K562 (cell line): Measurements from ENCODE around the gene PAIP2. TPM values are rescaled to one million over a fixed set of nuclear protein-coding genes. Genes with fewer than 3 reads are reported as not detected.
"Not testable (repeated sequence)": the region's sequence is repeated elsewhere in the genome, so short reads cannot be mapped to it uniquely, and the experiment has no call there.

Experiments used
- ATAC-seq: fragments of 200-7000 bp; cut with Tn5 transposase; 3 replicates; pipeline ENCODE4 v1.9.1; 2020; ENCODE audit warnings: moderate library complexity
- BruUV-seq: library from RNA; stranded (reverse); fragments of 400-500 nt; replicated peaks from 2 replicates; lab custom pipeline; 2021; lab: Mats Ljungman, UMichigan
- CTCF ChIA-PET: fragments of 300-600 bp; formaldehyde crosslinking; extraction: SDS; loops from one replicate; lab custom pipeline; 2021; ENCODE audit warnings: low intra/inter-chr PET ratio; lab: Yijun Ruan, JAX
- POLR2A ChIA-PET: fragments of 300-600, 350-650 bp; sonication (Branson Sonifier 250); formaldehyde crosslinking; extraction: SDS; loops from one replicate; lab custom pipeline; 2021; ENCODE audit warnings: antibody characterized with exemption, inconsistent platforms; lab: Yijun Ruan, JAX
- DNase-seq, 4 experiments: peaks; one replicate each; pipeline versions ENCODE4 v3.0.0 to v3.0.0-alpha.2; 2011 to 2018; ENCODE audit warnings: low spot score in 3 of 4, mixed read lengths in 3 of 4; ENCODE audit errors: extremely low read depth in 1 of 4
- FAIRE-seq: peaks from 2 replicates; lab custom pipeline; 2011; peaks lifted over from hg19 to GRCh38; lab: Jason Lieb, UNC
- H2AFZ ChIP-seq: 2 replicates; pipeline ENCODE4 v1.6.0; 2011; ENCODE audit warnings: low read depth, low read length, control low read depth, inconsistent platforms
- H3K27ac ChIP-seq: fragments of 200-600 bp; 3 replicates; pipeline ENCODE4 v1.8.0; 2011; ENCODE audit warnings: low read depth, mild to moderate bottlenecking, control low read depth, inconsistent platforms, low read length, moderate library complexity, mixed read lengths; ENCODE audit errors: extremely low read depth
- H3K27me3 ChIP-seq, 2 experiments: fragments of 300-600 bp in 1 of 2; 2 replicates in 1 of 2; 3 replicates in 1 of 2; pipeline versions ENCODE4 v1.6.0 to v1.8.0; 2011; ENCODE audit warnings: inconsistent platforms in 2 of 2, low read length in 2 of 2, mild to moderate bottlenecking in 1 of 2, mixed read lengths in 1 of 2, moderate library complexity in 1 of 2; ENCODE audit not compliant: control insufficient read depth in 2 of 2, insufficient read depth in 2 of 2
- H3K36me3 ChIP-seq: fragments of 300-600 bp; 3 replicates; pipeline ENCODE4 v1.8.0; 2011; ENCODE audit warnings: mild to moderate bottlenecking, low read length, inconsistent platforms; ENCODE audit not compliant: control insufficient read depth, insufficient read depth
- H3K4me1 ChIP-seq, 2 experiments: fragments of 200-600 bp in 1 of 2; replicated peaks in 1 of 2; 2 replicates in 1 of 2; 3 replicates in 1 of 2; pipeline versions ENCODE4 v1.5.1 to v1.8.0; 2011; ENCODE audit warnings: inconsistent platforms in 2 of 2, low read length in 2 of 2, mild to moderate bottlenecking in 1 of 2, mixed read lengths in 1 of 2, moderate library complexity in 1 of 2; ENCODE audit not compliant: control insufficient read depth in 2 of 2, insufficient read depth in 2 of 2
- H3K4me2 ChIP-seq: 2 replicates; pipeline ENCODE4 v1.6.1; 2011; ENCODE audit warnings: low read length, control low read depth, inconsistent platforms, mixed read lengths; ENCODE audit not compliant: insufficient read depth
- H3K4me3 ChIP-seq: fragments of 200-600 bp; sonication (generic), shearing (Covaris generic); 2 replicates; pipeline ENCODE4 v1.5.1; 2016; ENCODE audit warnings: control low read depth, inconsistent platforms
- H3K79me2 ChIP-seq: fragments of 200-600 bp; 3 replicates; pipeline ENCODE4 v1.8.0; 2011; ENCODE audit warnings: low read length, inconsistent platforms; ENCODE audit not compliant: control insufficient read depth, insufficient read depth
- H3K9ac ChIP-seq, 2 experiments: 2 replicates each; pipeline versions ENCODE4 v1.6.0 to v1.6.1; 2011; ENCODE audit warnings: low read depth in 2 of 2, low read length in 2 of 2, control low read depth in 1 of 2, inconsistent platforms in 1 of 2, mild to moderate bottlenecking in 1 of 2, mixed read lengths in 1 of 2; ENCODE audit not compliant: insufficient read depth in 1 of 2
- H3K9me1 ChIP-seq: one replicate; pipeline ENCODE4 v1.6.0; 2011; ENCODE audit warnings: inconsistent platforms, mild to moderate bottlenecking, low read length, moderate library complexity; ENCODE audit not compliant: control insufficient read depth, insufficient read depth
- H3K9me3 ChIP-seq: replicated peaks from 2 replicates; pipeline ENCODE4 v1.5.1; 2011; ENCODE audit warnings: low read depth, low read length, inconsistent platforms; ENCODE audit not compliant: control insufficient read depth, insufficient read depth
- H4K20me1 ChIP-seq: replicated peaks from 2 replicates; pipeline ENCODE4 v1.6.1; 2011; ENCODE audit warnings: low read length, inconsistent platforms, mixed read lengths; ENCODE audit not compliant: control insufficient read depth, insufficient read depth
- BMI1 ChIP-seq: fragments of 150-350 bp; IDR thresholded peaks from 2 replicates; pipeline ENCODE4 v1.6.1; 2014; ENCODE audit warnings: low read length
- CCNT2 ChIP-seq: IDR thresholded peaks from 2 replicates; pipeline ENCODE4 v1.6.1; 2011; ENCODE audit warnings: borderline replicate concordance, low read depth, mild to moderate bottlenecking, moderate library complexity, mixed read lengths, low read length; ENCODE audit not compliant: insufficient read length; ENCODE audit errors: extremely low read depth
- CSDE1 ChIP-seq, 2 experiments: fragments of 450-650 bp; IDR thresholded peaks; 2 replicates each; pipeline ENCODE4 v1.6.1; 2016; ENCODE audit warnings: mild to moderate bottlenecking in 1 of 2
- DDX20 ChIP-seq: fragments of 450-650 bp; IDR thresholded peaks from 2 replicates; pipeline ENCODE4 v1.6.1; 2016; ENCODE audit warnings: missing genetic modification characterization, low read depth, mild to moderate bottlenecking, missing compliant biosample characterization, moderate library complexity
- ELF1 ChIP-seq: fragments of 200-800 bp; sonication (Bioruptor generic); IDR thresholded peaks from 2 replicates; pipeline ENCODE4 v1.6.1; 2016; ENCODE audit warnings: missing genetic modification characterization, missing compliant biosample characterization
- KAT2B ChIP-seq: IDR thresholded peaks from one replicate; pipeline ENCODE4 v1.6.1; 2012; ENCODE audit warnings: low read depth, mild to moderate bottlenecking, control low read depth, inconsistent platforms, low read length, moderate library complexity
- KLF10 ChIP-seq: fragments of 250-450 bp; sonication (Bioruptor Pico); IDR thresholded peaks from 2 replicates; pipeline ENCODE4 v1.6.1; 2021; ENCODE audit warnings: matching md5 sums
- TARDBP ChIP-seq: fragments of 450-650 bp; IDR thresholded peaks from 2 replicates; pipeline ENCODE4 v1.6.1; 2016
- ZNF398 ChIP-seq: fragments of 250-450 bp; sonication (Bioruptor Pico); IDR thresholded peaks from 2 replicates; pipeline ENCODE4 v1.8.0; 2021; ENCODE audit warnings: moderate library complexity, mild to moderate bottlenecking, inconsistent platforms
- ZNF445 ChIP-seq: fragments of 250-450 bp; sonication (Bioruptor Pico); IDR thresholded peaks from 2 replicates; pipeline ENCODE4 v1.4.0; 2020; ENCODE audit warnings: low read depth, mild to moderate bottlenecking, moderate library complexity
- ZZZ3 ChIP-seq: fragments of 450-650 bp; IDR thresholded peaks from 2 replicates; pipeline ENCODE4 v1.6.1; 2016; ENCODE audit warnings: antibody characterized with exemption, mild to moderate bottlenecking, moderate library complexity
- WGBS: fragments of 100-300 bp; shearing (Covaris generic); methylation state at CpG from one replicate; pipeline ENCODE4 v1.1.6; 2016; ENCODE audit warnings: low coverage, mixed read lengths; ENCODE audit not compliant: insufficient coverage; ENCODE audit errors: missing lambda C conversion rate; 5-methylcytosine and 5-hydroxymethylcytosine counted together
- in situ Hi-C: fragments of 300-500 bp; cut with MboI; formaldehyde crosslinking; loops from 4 replicates; pipeline ENCODE4 v1.15.0; 2018; ENCODE audit warnings: inconsistent platforms, mixed read lengths
- intact Hi-C: fragments of 100-400 bp; cut with micrococcal nuclease; formaldehyde crosslinking; loops from 2 replicates; pipeline ENCODE4 v1.14.2; 2022
- polyA plus RNA-seq, 8 experiments: library from polyadenylated mRNA; depleted of rRNA in 4 of 8; stranded (reverse) in 5 of 8; unstranded in 3 of 8; fragments of >200 nt; fragmentation: Nextera tagmentation in 2 of 8; fragmentation: Illumina TruSeq in 1 of 8; extraction: Ambion mirVana in 2 of 8; extraction: Trizol in 1 of 8; gene quantifications; 2 replicates each; pipeline versions ENCODE4 v1.2.1 to v1.2.3, GENCODE V29; 2011 to 2014; ENCODE audit warnings: inconsistent platforms in 1 of 8, missing spikeins in 1 of 8
- total RNA-seq, 7 experiments: library from RNA; depleted of rRNA in 6 of 7; stranded (reverse); fragments of >200 nt in 6 of 7; fragmentation: Illumina TruSeq in 2 of 7; extraction: Trizol in 2 of 7; gene quantifications; 2 replicates each; pipeline versions ENCODE4 v1.2.1 to v1.2.3, GENCODE V29; 2011 to 2021; ENCODE audit warnings: low replicate concordance in 1 of 7
- TF ChIP-seq, protein P1 (sequence below): fragments of 450-650 bp; conservative IDR thresholded peaks from 2 replicates; pipeline ENCODE4 v1.6.1; 2016; ENCODE audit warnings: missing genetic modification characterization, low read depth, mild to moderate bottlenecking, control low read depth, missing compliant biosample characterization
- TF ChIP-seq, protein P2 (sequence below): fragments of 250-450 bp; sonication (Bioruptor Pico); IDR thresholded peaks from 2 replicates; pipeline ENCODE4 v1.5.0; 2021

The PAIP2 gene
- total and polyA plus RNA-seq, 9 of the 15 experiments (the other 6 are each of a cell fraction or from before 2014, with no cell fraction given): 78.3 to 187 (median 128) TPM

GRCh38 chr5:139408191-139408590 lies 66.5 kb downstream of the PAIP2 start:
- H3K9me3 ChIP-seq: no peaks in the 10 kb centered on the region
- WGBS: 65% methylated on average over 7 of the region's 7 CpGs
- no TSS peak for BruUV-seq
- no peak overlapping the region for H3K9ac ChIP-seq
- ChIA-PET CTCF (no interaction called here), POLR2A (interaction anchor here (0.6 to 1.3 kb wide), 2 partner anchors 10 to 22 kb away, joined by 4 read pairs; no protein-coding TSS in a partner anchor)
- intact Hi-C loops: no loop called here
- H3K9me1 ChIP-seq: no peaks in the 10 kb centered on the region
- H3K79me2 ChIP-seq: no peaks in the 10 kb centered on the region
- no peak overlapping the region for H3K4me3 ChIP-seq
- ATAC-seq (no peak), FAIRE-seq (no peak), DNase-seq (no peak)
- H4K20me1 ChIP-seq: no peaks in the 10 kb centered on the region
- H3K27ac ChIP-seq: no peak overlapping the region
- H3K27me3 ChIP-seq: no peaks in the 10 kb centered on the region
- no peak overlapping the region for H3K4me2 ChIP-seq
- TF ChIP-seq KLF10 (CRISPR knock-in tag) (no peak), DDX20 (tag) (no peak), ZNF398 (CRISPR knock-in tag) (no peak), ZZZ3 (no peak), ZNF445 (no peak), KAT2B (no peak), CCNT2 (no peak), ELF1 (tag) (no peak), TARDBP (no peak), BMI1 (no peak), CSDE1 (IDR thresholded peaks at IDR 0.05) (no peak)
- TF ChIP-seq, protein P1, sequence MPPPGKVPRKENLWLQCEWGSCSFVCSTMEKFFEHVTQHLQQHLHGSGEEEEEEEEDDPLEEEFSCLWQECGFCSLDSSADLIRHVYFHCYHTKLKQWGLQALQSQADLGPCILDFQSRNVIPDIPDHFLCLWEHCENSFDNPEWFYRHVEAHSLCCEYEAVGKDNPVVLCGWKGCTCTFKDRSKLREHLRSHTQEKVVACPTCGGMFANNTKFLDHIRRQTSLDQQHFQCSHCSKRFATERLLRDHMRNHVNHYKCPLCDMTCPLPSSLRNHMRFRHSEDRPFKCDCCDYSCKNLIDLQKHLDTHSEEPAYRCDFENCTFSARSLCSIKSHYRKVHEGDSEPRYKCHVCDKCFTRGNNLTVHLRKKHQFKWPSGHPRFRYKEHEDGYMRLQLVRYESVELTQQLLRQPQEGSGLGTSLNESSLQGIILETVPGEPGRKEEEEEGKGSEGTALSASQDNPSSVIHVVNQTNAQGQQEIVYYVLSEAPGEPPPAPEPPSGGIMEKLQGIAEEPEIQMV (tag): no peak
- TF ChIP-seq, protein P2, sequence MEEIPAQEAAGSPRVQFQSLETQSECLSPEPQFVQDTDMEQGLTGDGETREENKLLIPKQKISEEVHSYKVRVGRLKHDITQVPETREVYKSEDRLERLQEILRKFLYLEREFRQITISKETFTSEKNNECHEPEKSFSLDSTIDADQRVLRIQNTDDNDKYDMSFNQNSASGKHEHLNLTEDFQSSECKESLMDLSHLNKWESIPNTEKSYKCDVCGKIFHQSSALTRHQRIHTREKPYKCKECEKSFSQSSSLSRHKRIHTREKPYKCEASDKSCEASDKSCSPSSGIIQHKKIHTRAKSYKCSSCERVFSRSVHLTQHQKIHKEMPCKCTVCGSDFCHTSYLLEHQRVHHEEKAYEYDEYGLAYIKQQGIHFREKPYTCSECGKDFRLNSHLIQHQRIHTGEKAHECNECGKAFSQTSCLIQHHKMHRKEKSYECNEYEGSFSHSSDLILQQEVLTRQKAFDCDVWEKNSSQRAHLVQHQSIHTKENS (CRISPR knock-in tag): no peak
- in situ Hi-C loops: no loop called here
- no peak overlapping the region for H2AFZ ChIP-seq
- no peaks in the 10 kb centered on the region for H3K36me3 ChIP-seq
- H3K4me1 ChIP-seq: peaks cover 6 to 12% of the 10 kb centered on the region in 2 experiments; a peak in 4 of 5 replicates

DNA sequence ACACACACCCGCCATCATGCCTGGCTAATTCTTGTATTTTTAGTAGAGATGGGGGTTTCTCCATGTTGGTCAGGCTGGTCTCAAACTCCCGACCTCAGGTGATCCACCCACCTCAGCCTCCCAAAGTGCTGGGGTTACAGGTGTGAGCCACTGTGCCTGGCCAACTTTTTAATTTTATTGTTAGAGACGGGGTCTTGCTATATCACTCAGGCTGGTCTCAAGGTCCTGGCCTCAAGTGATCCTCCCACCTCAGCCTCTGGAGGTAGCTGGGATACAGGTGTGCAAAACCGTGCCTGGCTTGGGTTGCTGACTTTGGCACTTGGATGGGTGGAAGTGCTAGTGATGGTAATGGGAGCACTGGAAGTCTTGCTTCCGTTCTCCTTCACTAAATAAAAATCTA lies 67.5 kb downstream of the PAIP2 start:
- FAIRE-seq, H3K4me2 ChIP-seq, H3K9me1 ChIP-seq, intact Hi-C loops, H3K9me3 ChIP-seq, BruUV-seq, in situ Hi-C loops, POLR2A ChIA-PET, H3K4me3 ChIP-seq, H3K9ac ChIP-seq, ATAC-seq, H3K79me2 ChIP-seq, H3K27ac ChIP-seq, H3K27me3 ChIP-seq, H2AFZ ChIP-seq, H4K20me1 ChIP-seq, H3K36me3 ChIP-seq, DNase-seq, CTCF ChIA-PET: not testable (repeated sequence)
- H3K4me1 ChIP-seq: peaks cover 4 to 12% of the 10 kb centered on the region in 2 experiments; a peak in 4 of 5 replicates
- 38% methylated on average over 5 of the region's 5 CpGs for WGBS
